LNCaP clone FGC (cell line): ENCODE results near the gene LBH.

Experiments
- DNase-seq: peaks from one replicate; pipeline ENCODE4 v3.0.0-alpha.2; 2011; ENCODE audit warnings: low read depth
- H3K4me3 ChIP-seq: 2 replicates; pipeline ENCODE4 v1.5.1; 2011; ENCODE audit warnings: mild to moderate bottlenecking, low read depth, low read length, control low read depth
- CTCF ChIP-seq: IDR thresholded peaks from 2 replicates; pipeline ENCODE4 v1.5.1; 2012; ENCODE audit warnings: mild to moderate bottlenecking; ENCODE audit not compliant: control insufficient read depth, insufficient read depth; ENCODE audit errors: extremely low read depth

LBH gene

GRCh38 chr2:30192314-30192713 lies 39.0 kb upstream of the LBH start:
- no peak for TF ChIP-seq CTCF
- no peak overlapping the region for H3K4me3 ChIP-seq
- DNase-seq = no peak

GRCh38 chr2:30193104-30193681 lies 38.1 kb upstream of the LBH start:
- no peak for TF ChIP-seq CTCF
- DNase-seq = no peak
- H3K4me3 ChIP-seq = no peak overlapping the region

- no peak for TF ChIP-seq CTCF
- H3K4me3 ChIP-seq = no peak overlapping the region
- no peak for DNase-seq
Observed at GRCh38 chr2:30194421-30194820, 36.9 kb upstream of the LBH start.

- no peak for DNase-seq
- TF ChIP-seq CTCF = no peak
- H3K4me3 ChIP-seq = no peak overlapping the region
Observed at GRCh38 chr2:30195016-30195415, 36.3 kb upstream of the LBH start.

- TF ChIP-seq CTCF = no peak
- DNase-seq = no peak
- H3K4me3 ChIP-seq = no peak overlapping the region
Observed at GRCh38 chr2:30197570-30198192, 33.7 kb upstream of the LBH start.

- H3K4me3 ChIP-seq = no peak overlapping the region
- no peak for DNase-seq
- no peak for TF ChIP-seq CTCF
Observed at GRCh38 chr2:30201990-30202389, 29.3 kb upstream of the LBH start.

- TF ChIP-seq CTCF = no peak
- no peak for DNase-seq
- H3K4me3 ChIP-seq = no peak overlapping the region
Observed at GRCh38 chr2:30203156-30203555, 28.2 kb upstream of the LBH start.
